Skeletal muscle tissue (tissue), 4 donors: ENCODE measurements around the gene SPINDOC. TPM values are rescaled to one million over a fixed set of nuclear protein-coding genes. Genes with fewer than 3 reads are reported as not detected.

Experiments used
- H3K27ac ChIP-seq: one replicate; pipeline ENCODE4 v1.7.0; 2013; ENCODE audit warnings: mild to moderate bottlenecking, low read depth, low read length, inconsistent platforms
- H3K27me3 ChIP-seq, 3 donors: one replicate each; pipeline ENCODE4 v1.7.0; 2013; ENCODE audit warnings: low read length in 3 of 3; ENCODE audit not compliant: control insufficient read depth in 3 of 3, insufficient read depth in 3 of 3
- H3K36me3 ChIP-seq, 3 donors: one replicate each; pipeline ENCODE4 v1.7.0; 2013; ENCODE audit warnings: low read length in 3 of 3; ENCODE audit not compliant: control insufficient read depth in 3 of 3, insufficient read depth in 3 of 3
- H3K4me1 ChIP-seq, 3 donors: one replicate each; pipeline ENCODE4 v1.7.0; 2013; ENCODE audit warnings: low read length in 3 of 3, mild to moderate bottlenecking in 3 of 3; ENCODE audit not compliant: control insufficient read depth in 3 of 3, insufficient read depth in 3 of 3
- H3K4me3 ChIP-seq, 3 donors: one replicate each; pipeline ENCODE4 v1.7.0; 2013; ENCODE audit warnings: low read length in 3 of 3
- H3K9ac ChIP-seq, 3 donors: one replicate each; pipeline ENCODE4 v1.7.0; 2013; ENCODE audit warnings: low read length in 3 of 3, mild to moderate bottlenecking in 3 of 3, moderate library complexity in 2 of 3, low read depth in 1 of 3
- H3K9me3 ChIP-seq, 3 donors: one replicate each; pipeline ENCODE4 v1.7.0; 2013; ENCODE audit warnings: low read length in 3 of 3; ENCODE audit not compliant: control insufficient read depth in 3 of 3
- total RNA-seq: library from RNA; depleted of rRNA; stranded (reverse); fragments of >200 nt; gene quantifications from one replicate; pipeline ENCODE4 v1.2.3, GENCODE V29; 2014
- donor health status: Osteomylitis.

The SPINDOC gene
- total RNA-seq, 1 donor from 2014 or later = 6.8 TPM

- H3K9me3 ChIP-seq = no peaks in the 10 kb centered on the region
- H3K4me3 ChIP-seq = peak overlapping the region; percentile 86 to 91 (median 86)
- H3K27me3 ChIP-seq = no peaks in the 10 kb centered on the region
- H3K36me3 ChIP-seq = peaks cover 0 to 11% (median 2%) of the 10 kb centered on the region in 3 donors
- H3K4me1 ChIP-seq = peaks cover 44% of the 10 kb centered on the region in 3 donors
- peak overlapping the region; percentile 85 to 95 (median 93) for H3K9ac ChIP-seq
- H3K27ac ChIP-seq = no peak overlapping the region
Observed at GRCh38 chr11:63839508-63840355, 26.5 kb downstream of the SPINDOC start.

- no peak overlapping the region for H3K27ac ChIP-seq
- H3K4me1 ChIP-seq = peaks cover 44 to 49% (median 48%) of the 10 kb centered on the region in 3 donors
- H3K9ac ChIP-seq = peak overlapping the region; percentile 85 to 95 (median 93)
Observed at GRCh38 chr11:63840356-63841060, 27.3 kb downstream of the SPINDOC start.

GRCh38 chr11:63841554-63841953 lies 28.3 kb downstream of the SPINDOC start:
- no peak overlapping the region for H3K27ac ChIP-seq
- H3K9me3 ChIP-seq = no peaks in the 10 kb centered on the region
- peak overlapping the region in 1 of 3 donors; percentile 34 for H3K4me3 ChIP-seq
- peaks cover 44 to 51% (median 48%) of the 10 kb centered on the region in 3 donors for H3K4me1 ChIP-seq
- H3K27me3 ChIP-seq = no peaks in the 10 kb centered on the region
- peaks cover 0 to 11% (median 2%) of the 10 kb centered on the region in 3 donors for H3K36me3 ChIP-seq
- H3K9ac ChIP-seq = peak overlapping the region; percentile 32 to 93 (median 85)

More at GRCh38 chr11:63840356-63841060, 27.3 kb downstream of the SPINDOC start:
- no peaks in the 10 kb centered on the region for H3K9me3 ChIP-seq
- no peaks in the 10 kb centered on the region for H3K27me3 ChIP-seq
- H3K36me3 ChIP-seq = peaks cover 0 to 11% (median 2%) of the 10 kb centered on the region in 3 donors
- H3K4me3 ChIP-seq = peak overlapping the region; percentile 86 to 91 (median 86)

- Histone ChIP-seq H3K9ac (peak overlapping the region in 1 of 3 donors; percentile 36), H3K27ac (no peak overlapping the region), H3K27me3 (no peaks in the 10 kb centered on the region), H3K9me3 (no peaks in the 10 kb centered on the region), H3K4me1 (peaks cover 45 to 50% (median 50%) of the 10 kb centered on the region in 3 donors), H3K36me3 (peaks cover 0 to 11% (median 2%) of the 10 kb centered on the region in 3 donors), H3K4me3 (no peak overlapping the region)
Observed at GRCh38 chr11:63843041-63843440, 29.8 kb downstream of the SPINDOC start.

GRCh38 chr11:63844836-63845235 lies 31.6 kb downstream of the SPINDOC start:
- Histone ChIP-seq H3K36me3 (peaks cover 0 to 11% (median 4%) of the 10 kb centered on the region in 3 donors), H3K9me3 (no peaks in the 10 kb centered on the region), H3K27ac (no peak overlapping the region), H3K4me3 (no peak overlapping the region), H3K4me1 (peaks cover 37 to 44% (median 41%) of the 10 kb centered on the region in 3 donors), H3K9ac (no peak overlapping the region), H3K27me3 (no peaks in the 10 kb centered on the region)

- no peak overlapping the region for H3K9ac ChIP-seq
- no peak overlapping the region for H3K27ac ChIP-seq
- no peak overlapping the region for H3K4me3 ChIP-seq
- no peaks in the 10 kb centered on the region for H3K27me3 ChIP-seq
- peaks cover 32 to 39% (median 36%) of the 10 kb centered on the region in 3 donors for H3K4me1 ChIP-seq
- peaks cover 0 to 11% (median 4%) of the 10 kb centered on the region in 3 donors for H3K36me3 ChIP-seq
- H3K9me3 ChIP-seq = no peaks in the 10 kb centered on the region
Observed at GRCh38 chr11:63845303-63845702, 32.0 kb downstream of the SPINDOC start.

GRCh38 chr11:63845911-63846310 lies 32.7 kb downstream of the SPINDOC start:
- peaks cover 0 to 11% (median 4%) of the 10 kb centered on the region in 3 donors for H3K36me3 ChIP-seq
- peaks cover 26 to 35% (median 33%) of the 10 kb centered on the region in 3 donors for H3K4me1 ChIP-seq
- no peak overlapping the region for H3K27ac ChIP-seq
- no peak overlapping the region for H3K9ac ChIP-seq
- H3K4me3 ChIP-seq = no peak overlapping the region
- no peaks in the 10 kb centered on the region for H3K27me3 ChIP-seq
- H3K9me3 ChIP-seq = no peaks in the 10 kb centered on the region

- Histone ChIP-seq H3K4me1 (peaks cover 18 to 28% (median 24%) of the 10 kb centered on the region in 3 donors), H3K9me3 (no peaks in the 10 kb centered on the region), H3K27ac (no peak overlapping the region), H3K9ac (no peak overlapping the region), H3K27me3 (no peaks in the 10 kb centered on the region), H3K36me3 (peaks cover 0 to 11% (median 4%) of the 10 kb centered on the region in 3 donors), H3K4me3 (no peak overlapping the region)
Observed at GRCh38 chr11:63846897-63847296, 33.6 kb downstream of the SPINDOC start.

- Histone ChIP-seq H3K4me3 (no peak overlapping the region), H3K36me3 (peaks cover 0 to 11% (median 4%) of the 10 kb centered on the region in 3 donors), H3K9ac (peak overlapping the region in 2 of 3 donors; percentile 51 to 59), H3K27ac (no peak overlapping the region), H3K4me1 (peaks cover 18 to 28% (median 24%) of the 10 kb centered on the region in 3 donors), H3K27me3 (no peaks in the 10 kb centered on the region), H3K9me3 (no peaks in the 10 kb centered on the region)
Observed at GRCh38 chr11:63847363-63847762, 34.1 kb downstream of the SPINDOC start.
